Subcutaneous abdominal adipose tissue (tissue), 5 donors: ENCODE results near the gene SLC8B1.

Experiments used
- H3K27ac ChIP-seq: one replicate; pipeline ENCODE4 v1.7.0; 2013; ENCODE audit warnings: low read depth, mild to moderate bottlenecking, inconsistent platforms, low read length, moderate library complexity
- H3K27me3 ChIP-seq, 5 donors: one replicate each; pipeline ENCODE4 v1.7.0; 2013; ENCODE audit warnings: low read length in 5 of 5, inconsistent platforms in 1 of 5; ENCODE audit not compliant: control insufficient read depth in 5 of 5, insufficient read depth in 4 of 5
- H3K36me3 ChIP-seq, 5 donors: one replicate each; pipeline ENCODE4 v1.7.0; 2013; ENCODE audit warnings: low read length in 5 of 5; ENCODE audit not compliant: control insufficient read depth in 5 of 5, insufficient read depth in 5 of 5
- H3K4me1 ChIP-seq, 5 donors: one replicate each; pipeline ENCODE4 v1.7.0; 2013; ENCODE audit warnings: low read length in 5 of 5, mild to moderate bottlenecking in 3 of 5, moderate library complexity in 1 of 5; ENCODE audit not compliant: control insufficient read depth in 5 of 5, insufficient read depth in 5 of 5
- H3K4me3 ChIP-seq, 5 donors: one replicate each; pipeline ENCODE4 v1.7.0; 2013; ENCODE audit warnings: low read length in 5 of 5, low read depth in 1 of 5
- H3K9ac ChIP-seq, 5 donors: one replicate each; pipeline ENCODE4 v1.7.0; 2013; ENCODE audit warnings: low read length in 5 of 5, mild to moderate bottlenecking in 4 of 5, moderate library complexity in 3 of 5
- H3K9me3 ChIP-seq, 5 donors: one replicate each; pipeline ENCODE4 v1.7.0; 2013; ENCODE audit warnings: low read length in 5 of 5; ENCODE audit not compliant: control insufficient read depth in 5 of 5
- donor health status: healthy.
- donor health status: healthy.
- donor health status: healthy.
- donor health status: healthy.
- donor health status: healthy.

SLC8B1 gene

GRCh38 chr12:113315358-113315757 is 19.6 kb downstream of the SLC8B1 start:
- Histone ChIP-seq H3K36me3 (peaks cover 9 to 96% (median 78%) of the 10 kb centered on the region in 5 donors), H3K9ac (no peak overlapping the region), H3K27me3 (no peaks in the 10 kb centered on the region), H3K4me1 (peaks cover 0 to 13% (median 5%) of the 10 kb centered on the region in 5 donors), H3K27ac (no peak overlapping the region), H3K4me3 (no peak overlapping the region), H3K9me3 (no peaks in the 10 kb centered on the region)

- peaks cover 9 to 96% (median 78%) of the 10 kb centered on the region in 5 donors for H3K36me3 ChIP-seq
- no peak overlapping the region for H3K9ac ChIP-seq
- no peak overlapping the region for H3K4me3 ChIP-seq
- no peaks in the 10 kb centered on the region for H3K9me3 ChIP-seq
- peaks cover 0 to 13% (median 5%) of the 10 kb centered on the region in 5 donors for H3K4me1 ChIP-seq
- H3K27me3 ChIP-seq, result no peaks in the 10 kb centered on the region
- no peak overlapping the region for H3K27ac ChIP-seq
These were observed 20.8 kb downstream of the SLC8B1 start for GRCh38 chr12:113314121-113314529.

DNA sequence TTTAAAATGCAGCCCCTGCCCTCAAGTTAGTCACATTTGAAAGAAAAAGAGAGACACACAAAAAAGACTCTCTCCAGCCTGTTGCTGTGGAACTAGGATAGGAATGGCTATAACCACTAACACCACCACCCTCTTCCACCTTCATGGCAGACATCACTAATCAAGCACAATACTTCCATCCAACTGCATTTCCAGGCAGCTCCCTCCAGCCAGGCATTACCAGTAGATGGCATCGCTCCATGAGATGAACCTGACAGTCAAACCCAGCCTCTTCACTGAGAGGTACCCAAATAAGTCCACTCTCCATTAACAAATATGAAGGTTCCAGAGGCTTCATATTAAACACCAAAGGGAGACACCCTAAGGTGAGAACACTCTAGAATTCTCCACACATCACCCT is 24.4 kb downstream of the SLC8B1 start:
- H3K9ac ChIP-seq, result no peak overlapping the region
- no peak overlapping the region for H3K27ac ChIP-seq
- no peaks in the 10 kb centered on the region for H3K27me3 ChIP-seq
- no peaks in the 10 kb centered on the region for H3K9me3 ChIP-seq
- H3K4me3 ChIP-seq, result no peak overlapping the region
- peaks cover 0 to 11% (median 5%) of the 10 kb centered on the region in 5 donors for H3K4me1 ChIP-seq
- H3K36me3 ChIP-seq, result peaks cover 0 to 88% (median 63%) of the 10 kb centered on the region in 5 donors

- Histone ChIP-seq H3K36me3 (peaks cover 0 to 88% (median 67%) of the 10 kb centered on the region in 5 donors), H3K9ac (no peak overlapping the region), H3K27me3 (no peaks in the 10 kb centered on the region), H3K4me1 (no peaks in the 10 kb centered on the region), H3K27ac (no peak overlapping the region), H3K9me3 (no peaks in the 10 kb centered on the region), H3K4me3 (no peak overlapping the region)
These were observed 28.5 kb downstream of the SLC8B1 start for GRCh38 chr12:113306382-113306781.

- Histone ChIP-seq H3K27ac (no peak overlapping the region), H3K4me3 (no peak overlapping the region), H3K4me1 (no peaks in the 10 kb centered on the region), H3K9ac (no peak overlapping the region), H3K9me3 (no peaks in the 10 kb centered on the region), H3K27me3 (no peaks in the 10 kb centered on the region), H3K36me3 (peaks cover 0 to 78% (median 62%) of the 10 kb centered on the region in 5 donors)
These were observed 29.5 kb downstream of the SLC8B1 start for GRCh38 chr12:113305281-113305856.

GRCh38 chr12:113302886-113303640 is 31.8 kb downstream of the SLC8B1 start:
- Histone ChIP-seq H3K9ac (no peak overlapping the region), H3K4me1 (peaks cover 7 to 21% (median 18%) of the 10 kb centered on the region in 5 donors), H3K27me3 (no peaks in the 10 kb centered on the region), H3K9me3 (no peaks in the 10 kb centered on the region), H3K36me3 (peaks cover 0 to 70% (median 54%) of the 10 kb centered on the region in 5 donors), H3K4me3 (no peak overlapping the region), H3K27ac (no peak overlapping the region)

DNA sequence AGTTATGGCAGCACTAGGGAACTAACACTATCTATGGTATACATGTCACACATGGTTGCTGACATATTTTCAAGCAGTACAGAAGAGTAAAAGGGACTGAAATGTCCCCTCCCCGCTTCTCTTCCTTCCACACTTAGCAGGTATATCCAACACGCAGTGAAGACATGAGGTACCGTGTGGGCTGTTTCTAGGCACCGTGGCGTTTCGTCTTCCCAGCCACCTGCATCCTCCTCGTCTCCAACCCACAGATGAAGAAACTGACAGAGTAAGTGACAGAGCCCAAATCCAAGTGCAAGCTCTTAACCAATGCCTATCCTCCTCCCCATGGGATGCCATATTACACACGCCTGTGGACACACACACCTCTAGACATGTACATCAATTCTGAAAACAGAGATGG is 32.4 kb downstream of the SLC8B1 start:
- Histone ChIP-seq H3K36me3 (peaks cover 0 to 65% (median 48%) of the 10 kb centered on the region in 5 donors), H3K4me1 (peaks cover 7 to 27% (median 24%) of the 10 kb centered on the region in 5 donors), H3K27ac (no peak overlapping the region), H3K27me3 (no peaks in the 10 kb centered on the region), H3K9me3 (no peaks in the 10 kb centered on the region), H3K4me3 (no peak overlapping the region), H3K9ac (no peak overlapping the region)

GRCh38 chr12:113301811-113302210 is 33.1 kb downstream of the SLC8B1 start:
- no peaks in the 10 kb centered on the region for H3K9me3 ChIP-seq
- H3K27ac ChIP-seq, result no peak overlapping the region
- H3K36me3 ChIP-seq, result peaks cover 0 to 66% (median 49%) of the 10 kb centered on the region in 5 donors
- H3K4me3 ChIP-seq, result no peak overlapping the region
- no peaks in the 10 kb centered on the region for H3K27me3 ChIP-seq
- H3K9ac ChIP-seq, result no peak overlapping the region
- H3K4me1 ChIP-seq, result peaks cover 7 to 33% (median 30%) of the 10 kb centered on the region in 5 donors

DNA sequence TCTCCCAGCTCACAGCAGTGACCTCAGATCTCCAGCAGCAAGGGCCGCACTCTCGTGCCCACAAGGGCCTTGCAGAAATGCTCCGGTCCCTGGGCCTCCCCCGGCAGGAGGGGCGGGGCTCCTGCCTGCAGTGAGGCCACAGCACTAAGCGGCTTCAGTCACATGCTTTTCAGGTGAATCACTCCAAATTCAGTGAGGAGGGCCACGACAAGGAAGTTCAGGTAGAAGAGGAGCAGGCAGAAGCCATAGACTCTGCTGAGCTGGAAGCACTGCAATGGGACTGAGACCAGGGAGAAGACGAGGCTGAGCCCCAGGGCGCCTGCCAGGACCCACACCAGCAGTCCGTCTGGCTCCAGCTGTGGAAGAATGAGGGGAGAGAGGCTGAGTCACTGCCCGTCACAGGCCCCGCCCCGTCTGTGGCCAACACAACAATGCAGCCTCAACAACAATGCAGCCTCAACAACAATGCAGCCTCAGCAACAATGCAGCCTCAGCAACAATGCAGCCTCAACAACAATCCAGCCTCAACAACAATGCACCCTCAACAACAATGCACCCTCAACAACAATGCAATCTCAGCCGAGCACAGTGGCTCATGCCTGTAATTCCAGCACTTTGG is 35.2 kb downstream of the SLC8B1 start:
- peaks cover 0 to 68% (median 44%) of the 10 kb centered on the region in 5 donors for H3K36me3 ChIP-seq
- H3K9me3 ChIP-seq, result no peaks in the 10 kb centered on the region
- no peaks in the 10 kb centered on the region for H3K27me3 ChIP-seq
- no peak overlapping the region for H3K9ac ChIP-seq
- peaks cover 7 to 44% (median 37%) of the 10 kb centered on the region in 5 donors for H3K4me1 ChIP-seq
- peak overlapping the region; percentile 47 for H3K27ac ChIP-seq
- H3K4me3 ChIP-seq, result no peak overlapping the region
